ENCODE data around the gene RNF166. TPM values are rescaled to one million over a fixed set of nuclear protein-coding genes. Genes with fewer than 3 reads are reported as not detected.

Gene RNF166
- total and polyA plus RNA-seq, 2 donors (not counting 3 experiments of a cell fraction or from before 2014, with no cell fraction given) = 27.6 to 38.8 TPM

DNA sequence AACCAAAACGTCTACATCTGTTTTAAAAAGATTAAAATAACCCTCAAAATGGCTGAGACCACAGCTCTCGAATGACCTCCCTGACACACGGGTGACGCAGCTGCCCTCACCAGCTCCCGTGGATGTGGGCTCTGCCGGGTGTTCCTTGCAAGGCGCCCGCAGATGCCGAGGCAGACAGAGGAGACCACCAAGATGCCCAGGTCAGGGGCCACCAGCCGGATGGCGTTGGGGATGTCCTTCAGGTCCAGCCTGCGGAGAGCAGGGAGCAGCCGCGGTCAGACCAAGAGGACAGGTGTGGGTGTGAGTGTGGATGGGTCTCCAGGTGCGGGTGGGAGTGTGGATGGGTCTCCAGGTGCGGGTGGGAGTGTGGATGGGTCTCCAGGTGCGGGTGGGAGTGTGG is 35.2 kb upstream of the RNF166 start:
- intact Hi-C loops (cut with micrococcal nuclease) (no loop called here), dilution Hi-C loops (cut with MboI; ENCODE audit: extremely low pct_ligation_motif_present, low sequenced_read_pairs) (no loop called here)
- no TSS peak for BruUV-seq (replicated peaks)
- Histone ChIP-seq H3K4me3 (replicated peaks in 1 of 3; ENCODE audit: insufficient read depth in 1 of 3, low read depth in 1 of 3, low read length in 3 of 3) (no peak overlapping the region), H3K27ac (ENCODE audit: insufficient read depth, low read depth, low read length) (no peak overlapping the region), H3K4me1 (ENCODE audit: control insufficient read depth, extremely low read depth, insufficient read depth, low read length) (peaks cover 7% of the 10 kb centered on the region), H3K4me2 (ENCODE audit: insufficient read depth, low read length) (no peak overlapping the region), H3K9me1 (replicated peaks; ENCODE audit: control insufficient read depth, extremely low read depth, insufficient read depth, low read length) (no peaks in the 10 kb centered on the region), H2AFZ (ENCODE audit: low read depth, low read length) (no peak overlapping the region), H3K27me3 (ENCODE audit: control insufficient read depth in 2 of 2, insufficient read depth in 2 of 2, low read length in 2 of 2) (no peaks in the 10 kb centered on the region), H4K20me1 (replicated peaks; ENCODE audit: control insufficient read depth, extremely low read depth, insufficient read depth, low read length) (no peaks in the 10 kb centered on the region), H3K79me2 (ENCODE audit: control insufficient read depth, insufficient read depth, low read length) (peaks cover 17% of the 10 kb centered on the region), H3K36me3 (ENCODE audit: control insufficient read depth in 2 of 2, extremely low read depth in 1 of 2, insufficient read depth in 2 of 2, low read length in 2 of 2) (peaks cover 2 to 30% of the 10 kb centered on the region in 2 experiments), H3K9me3 (replicated peaks; ENCODE audit: control insufficient read depth, insufficient read depth, low read length) (no peaks in the 10 kb centered on the region), H3K9ac (replicated peaks; ENCODE audit: extremely low read depth, insufficient read depth, low read length) (no peak overlapping the region)
- TF ChIP-seq GATA2 (IDR thresholded peaks at IDR 0.05; ENCODE audit: insufficient read depth, insufficient read length, low read depth, low read length) = no peak
- TF ChIP-seq, protein P1, sequence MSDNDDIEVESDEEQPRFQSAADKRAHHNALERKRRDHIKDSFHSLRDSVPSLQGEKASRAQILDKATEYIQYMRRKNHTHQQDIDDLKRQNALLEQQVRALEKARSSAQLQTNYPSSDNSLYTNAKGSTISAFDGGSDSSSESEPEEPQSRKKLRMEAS (IDR thresholded peaks at IDR 0.05; ENCODE audit: insufficient read depth, insufficient read length) = no peak
- no peak for TF ChIP-seq MYC (IDR thresholded peaks at IDR 0.05; ENCODE audit: low read depth, low read length)
- TF ChIP-seq EZH2 (IDR thresholded peaks at IDR 0.05; ENCODE audit: borderline replicate concordance, low read depth, low read length, severe bottlenecking) = no peak
- no peak for TF ChIP-seq POLR2AphosphoS5 (IDR thresholded peaks at IDR 0.05; ENCODE audit: insufficient read depth, low read depth, low read length)
- TF ChIP-seq JUN (IDR thresholded peaks at IDR 0.05; ENCODE audit: borderline replicate concordance, insufficient read depth, insufficient read length, low read depth) = no peak
- TF ChIP-seq, protein P2, sequence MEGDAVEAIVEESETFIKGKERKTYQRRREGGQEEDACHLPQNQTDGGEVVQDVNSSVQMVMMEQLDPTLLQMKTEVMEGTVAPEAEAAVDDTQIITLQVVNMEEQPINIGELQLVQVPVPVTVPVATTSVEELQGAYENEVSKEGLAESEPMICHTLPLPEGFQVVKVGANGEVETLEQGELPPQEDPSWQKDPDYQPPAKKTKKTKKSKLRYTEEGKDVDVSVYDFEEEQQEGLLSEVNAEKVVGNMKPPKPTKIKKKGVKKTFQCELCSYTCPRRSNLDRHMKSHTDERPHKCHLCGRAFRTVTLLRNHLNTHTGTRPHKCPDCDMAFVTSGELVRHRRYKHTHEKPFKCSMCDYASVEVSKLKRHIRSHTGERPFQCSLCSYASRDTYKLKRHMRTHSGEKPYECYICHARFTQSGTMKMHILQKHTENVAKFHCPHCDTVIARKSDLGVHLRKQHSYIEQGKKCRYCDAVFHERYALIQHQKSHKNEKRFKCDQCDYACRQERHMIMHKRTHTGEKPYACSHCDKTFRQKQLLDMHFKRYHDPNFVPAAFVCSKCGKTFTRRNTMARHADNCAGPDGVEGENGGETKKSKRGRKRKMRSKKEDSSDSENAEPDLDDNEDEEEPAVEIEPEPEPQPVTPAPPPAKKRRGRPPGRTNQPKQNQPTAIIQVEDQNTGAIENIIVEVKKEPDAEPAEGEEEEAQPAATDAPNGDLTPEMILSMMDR (IDR thresholded peaks at IDR 0.05; ENCODE audit: extremely low read depth in 1 of 2, insufficient read depth in 1 of 2, low read depth in 1 of 2, low read length in 2 of 2) = no peak
- TF ChIP-seq POLR2A (IDR thresholded peaks at IDR 0.05; ENCODE audit: low read depth, low read length) = no peak
- ChIA-PET CTCF (interaction anchor here (1.5 to 7.3 kb wide), 2 partner anchors 40 to 46 kb away, joined by 4 to 165 read pairs; partner anchors contain the start of gene PIEZO1), POLR2A (no interaction called here)
- FAIRE-seq (no peak), DNase-seq (ENCODE audit: low read depth, low spot score) (no peak)

Data from endothelial cell of umbilical vein (primary cell).